NCI-H1694 treated with DMSO at 0.1 percent for 48 hours (cell line): ENCODE measurements around the gene CERS3.
A peak's percentile ranks its signal among the peaks of the same experiment; 100 is the strongest.

Experiments
- DNase-seq: peaks from one replicate; lab custom pipeline; 2025; lab: John Stamatoyannopoulos, UW

CERS3 gene

DNA sequence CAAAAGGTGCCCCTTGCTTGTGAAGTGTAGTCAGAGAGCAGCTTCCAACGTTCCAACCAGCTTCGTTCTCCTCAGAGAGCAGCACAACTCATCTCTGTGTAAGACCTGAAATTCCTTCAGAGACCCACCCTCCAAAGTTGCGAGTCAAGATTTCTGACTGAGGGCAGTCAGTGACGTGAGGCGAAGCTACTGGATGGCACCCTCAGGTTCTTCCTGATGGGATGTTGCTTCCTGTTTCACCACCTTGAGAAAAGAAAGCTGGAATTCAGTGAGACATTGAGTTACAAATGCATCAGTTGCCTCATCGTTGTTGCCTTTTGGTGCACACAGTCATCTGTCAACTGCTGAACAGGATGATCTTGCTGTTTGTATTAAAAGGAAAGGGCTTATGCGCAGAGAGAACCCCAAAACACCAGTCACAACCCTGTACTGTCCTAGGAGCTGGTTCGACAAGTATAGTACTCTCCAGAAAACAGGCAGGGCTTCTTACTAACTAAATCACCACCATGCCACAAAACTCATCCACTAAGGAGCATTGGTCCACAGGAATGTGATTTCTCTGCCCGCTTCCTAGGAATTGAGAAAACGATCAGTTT is at the start of gene CERS3:
CERS3 (minus strand) TSS at position 118 of the 596 bp plus-strand sequence. CDS start 27,101 bp downstream, outside the sequence.
- DNase-seq, result no peak

DNA sequence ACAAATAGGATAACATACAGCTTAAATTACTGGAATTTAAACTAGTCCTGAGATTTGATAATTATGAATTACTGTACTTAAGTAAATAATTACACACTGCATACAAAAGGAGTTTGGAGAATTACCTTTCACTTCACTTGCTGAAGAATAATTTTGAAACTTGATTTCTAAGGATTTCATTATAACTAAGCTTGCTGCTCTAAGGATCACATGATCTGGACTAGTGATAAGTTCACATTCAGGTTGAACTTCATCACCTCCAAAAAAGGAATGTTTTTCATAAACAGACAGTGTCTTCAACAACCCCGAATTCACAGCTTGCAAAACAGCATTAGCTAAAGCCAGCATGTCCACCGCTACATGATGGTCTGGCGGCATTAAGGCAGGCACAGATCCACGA is 44.8 kb upstream of the CERS3 start:
- no peak for DNase-seq

DNA sequence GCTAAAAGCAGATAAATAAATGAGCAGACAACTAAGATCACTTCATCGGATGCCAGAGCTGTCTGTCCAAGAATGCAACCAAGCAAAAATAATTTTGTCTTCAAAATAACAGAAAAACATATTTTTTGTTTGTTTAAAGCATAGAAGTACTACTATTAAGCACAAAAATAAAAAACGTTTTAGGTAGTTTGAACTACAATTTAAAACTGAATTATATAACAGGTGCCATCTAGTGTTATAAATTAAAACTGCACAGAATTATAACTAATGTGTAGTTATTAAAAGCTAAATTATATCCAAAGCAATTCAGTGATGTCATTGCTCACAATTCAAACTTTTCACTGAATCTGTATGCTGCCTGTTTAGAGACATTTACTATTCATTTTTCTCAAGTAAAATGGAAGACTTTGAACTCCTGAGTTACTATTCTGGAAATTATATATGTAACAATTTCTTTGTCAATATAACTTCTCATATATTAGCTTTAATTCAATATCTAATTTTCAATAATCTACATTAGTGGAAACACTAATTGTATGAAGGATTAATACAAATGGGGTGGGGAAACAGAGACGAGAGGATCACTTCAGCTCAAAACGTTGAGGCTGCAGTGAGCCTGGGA is 43.7 kb upstream of the CERS3 start:
- peak; percentile 20 for DNase-seq

DNA sequence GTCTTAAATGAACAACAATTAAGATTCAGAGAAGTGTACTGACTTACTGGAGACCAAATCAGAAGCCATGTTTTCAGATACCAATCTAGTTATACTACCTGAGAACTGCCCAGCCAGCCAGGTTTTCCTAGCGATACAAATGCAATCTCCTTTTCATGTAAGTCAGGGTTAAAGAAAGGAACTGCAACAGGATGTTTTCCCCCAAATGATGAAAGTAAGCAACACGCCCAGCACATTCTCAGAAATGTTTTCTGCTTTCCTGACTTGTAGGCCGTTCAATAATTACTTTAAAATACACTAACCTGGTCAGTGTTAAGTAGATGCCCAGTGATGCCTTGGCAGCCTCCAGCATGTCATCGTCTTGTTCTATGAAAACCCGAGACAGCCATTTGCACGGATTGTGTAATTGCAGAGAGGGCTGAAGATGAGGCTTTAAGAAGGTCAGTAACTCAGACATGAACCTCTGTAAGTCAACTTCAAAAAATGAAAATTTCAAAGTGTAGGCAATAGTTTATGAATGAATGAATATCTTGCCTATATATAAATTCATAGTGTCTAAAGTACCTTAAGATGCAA is 42.9 kb upstream of the CERS3 start:
- DNase-seq, result no peak

DNA sequence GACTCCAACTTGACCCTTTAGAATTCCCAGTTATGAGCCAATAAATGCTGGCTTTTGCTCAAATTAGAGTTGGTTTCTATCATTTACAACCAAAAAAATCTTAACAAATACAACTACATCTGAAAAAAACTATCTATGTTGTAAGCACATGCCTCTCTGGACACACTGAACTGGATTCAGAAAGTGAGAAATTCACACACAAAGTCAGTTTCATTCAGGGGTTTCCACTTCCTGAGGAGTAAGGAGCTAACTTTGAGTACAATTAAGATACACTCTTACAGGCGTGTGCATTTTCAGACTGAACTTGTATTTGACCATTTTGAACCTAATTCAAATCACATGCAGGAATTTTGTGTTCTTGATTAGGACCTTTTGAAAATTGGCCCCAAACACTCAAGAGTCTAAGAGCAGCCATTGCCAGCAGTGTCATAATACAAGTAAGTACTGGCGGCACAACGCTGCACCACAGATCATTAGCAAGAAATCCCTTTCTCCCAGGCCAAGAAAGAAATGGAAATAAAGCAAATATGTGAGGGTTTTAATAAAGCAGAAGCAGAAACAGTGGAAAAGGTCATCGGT is 42.1 kb upstream of the CERS3 start:
- no peak for DNase-seq

DNA sequence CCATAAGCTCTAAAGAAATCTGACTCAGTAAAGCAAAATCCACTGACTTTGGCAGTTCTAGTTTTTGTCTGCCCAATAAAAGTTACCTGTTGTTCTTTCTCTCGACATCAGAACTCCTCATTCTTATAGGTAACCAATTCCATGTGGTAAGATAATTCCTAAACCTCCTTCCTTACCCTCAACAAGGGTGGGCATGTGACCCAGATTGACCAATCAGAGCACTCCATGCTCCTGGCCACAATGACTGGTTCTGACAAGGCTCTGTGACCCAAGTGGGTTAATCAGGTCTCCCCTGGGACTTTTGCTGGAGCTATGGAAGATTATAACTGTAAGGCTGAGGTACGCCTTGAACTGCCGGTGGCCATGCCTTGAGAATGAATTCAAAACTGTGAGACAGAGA is 41.5 kb upstream of the CERS3 start:
- no peak for DNase-seq

DNA sequence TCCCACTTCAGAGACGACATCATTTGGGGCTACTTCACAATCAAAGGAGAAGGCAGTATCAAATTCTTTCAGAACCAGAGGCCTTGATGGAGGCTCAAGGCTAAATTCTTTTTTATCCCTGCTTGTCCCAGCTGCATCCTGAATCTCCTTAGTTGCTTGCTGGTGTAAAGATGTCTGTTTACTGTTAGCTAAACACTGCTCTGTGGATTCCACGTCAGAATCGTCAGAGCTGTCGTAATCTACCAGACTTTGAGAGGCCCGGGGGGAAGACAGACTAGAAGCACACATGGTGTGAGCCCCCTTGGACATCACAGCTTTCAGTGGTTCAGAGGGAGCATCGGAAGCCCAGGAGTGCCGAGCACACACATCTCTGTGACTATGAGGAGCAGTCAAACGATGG is 40.6 kb upstream of the CERS3 start:
- DNase-seq, result no peak

DNA sequence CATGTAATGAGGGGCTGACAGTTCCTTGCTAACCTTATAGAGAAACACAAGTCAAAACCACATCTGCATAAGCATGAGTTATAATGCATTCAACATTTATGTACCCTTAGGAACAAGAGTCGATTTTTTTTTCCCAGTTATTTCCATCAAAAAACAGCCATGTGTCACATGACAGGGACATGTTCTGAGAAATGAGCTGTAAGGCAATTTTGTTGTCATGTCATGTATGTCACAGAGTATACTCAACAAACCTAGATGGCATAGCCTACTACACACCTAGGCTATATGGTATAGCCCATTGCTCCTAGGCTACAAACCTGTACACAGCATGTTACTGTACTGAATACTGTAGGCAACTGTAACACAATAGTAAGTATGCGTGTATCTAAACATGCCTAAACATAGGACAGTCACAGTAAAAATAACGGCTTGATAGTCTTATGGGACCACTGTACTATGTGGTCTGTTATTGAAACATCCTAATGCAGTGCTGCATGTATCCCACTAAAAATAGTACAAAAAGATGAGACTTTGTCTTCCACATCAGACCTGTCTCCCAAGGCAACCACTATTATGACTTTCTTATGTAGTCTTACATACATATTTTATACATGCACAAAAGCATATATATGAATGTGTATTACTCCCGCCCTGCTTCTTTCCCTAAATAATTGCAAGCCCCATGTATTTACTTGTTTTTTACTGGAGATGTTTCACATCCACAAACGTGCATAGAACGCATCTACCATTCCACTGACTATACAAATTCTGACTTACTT is 38.3 kb upstream of the CERS3 start:
- DNase-seq, result no peak

DNA sequence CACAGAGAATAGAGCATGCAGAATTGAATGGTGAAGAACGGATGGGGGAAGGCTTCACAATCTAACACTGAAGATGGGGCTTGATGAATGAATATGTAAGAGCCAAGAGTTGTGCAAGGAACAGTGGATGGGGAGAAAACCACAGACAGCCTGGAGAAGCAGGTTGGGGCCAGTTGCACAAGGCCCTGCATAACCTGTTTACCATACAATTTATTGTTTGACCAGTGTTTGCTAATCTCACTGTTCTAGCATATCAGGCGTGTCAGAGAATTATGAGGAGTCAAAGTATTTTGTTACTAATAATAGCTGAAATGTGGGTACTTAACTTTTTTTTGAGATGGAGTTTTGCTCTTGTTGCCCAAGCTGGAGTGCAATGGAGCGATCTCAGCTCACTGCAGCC is 36.8 kb upstream of the CERS3 start:
- DNase-seq, result no peak

DNA sequence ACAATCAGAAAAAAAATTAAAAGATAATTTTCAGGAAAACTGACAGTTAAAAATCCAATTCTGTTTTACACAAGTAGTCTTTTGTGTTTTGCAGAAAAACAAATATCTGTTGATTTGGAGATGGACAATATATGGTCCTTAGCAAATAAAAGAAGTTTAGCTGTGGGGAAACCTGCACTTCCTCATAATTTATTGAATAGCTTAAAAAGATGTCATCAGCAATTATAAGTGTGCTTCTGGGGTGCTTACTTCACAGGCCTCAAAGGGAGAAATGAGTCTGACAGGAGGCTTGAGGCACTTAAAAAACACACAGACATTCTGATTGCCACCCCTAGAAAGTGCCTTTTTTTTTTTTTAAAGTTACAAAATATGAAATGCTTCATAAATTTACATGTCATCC is 31.6 kb upstream of the CERS3 start:
- no peak for DNase-seq

DNA sequence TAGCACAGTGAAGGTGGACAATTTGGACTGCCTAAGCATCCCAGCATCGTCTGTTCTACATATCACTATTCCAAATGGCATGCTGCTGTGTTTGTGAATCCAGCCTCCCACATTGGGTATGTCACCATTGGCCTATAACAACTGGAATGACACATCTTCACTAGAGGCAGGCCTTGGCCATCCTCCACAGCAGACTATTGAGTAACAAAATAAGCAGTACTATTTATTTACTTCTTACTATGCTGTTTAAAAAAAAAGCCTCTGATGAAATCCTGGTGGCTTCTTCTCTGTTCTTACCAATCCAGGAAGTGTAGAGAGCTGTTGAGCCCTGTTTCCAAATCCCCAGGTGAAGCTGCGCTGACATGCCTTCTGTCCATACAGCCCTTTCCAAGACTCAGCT is 30.6 kb upstream of the CERS3 start:
- DNase-seq, result no peak

DNA sequence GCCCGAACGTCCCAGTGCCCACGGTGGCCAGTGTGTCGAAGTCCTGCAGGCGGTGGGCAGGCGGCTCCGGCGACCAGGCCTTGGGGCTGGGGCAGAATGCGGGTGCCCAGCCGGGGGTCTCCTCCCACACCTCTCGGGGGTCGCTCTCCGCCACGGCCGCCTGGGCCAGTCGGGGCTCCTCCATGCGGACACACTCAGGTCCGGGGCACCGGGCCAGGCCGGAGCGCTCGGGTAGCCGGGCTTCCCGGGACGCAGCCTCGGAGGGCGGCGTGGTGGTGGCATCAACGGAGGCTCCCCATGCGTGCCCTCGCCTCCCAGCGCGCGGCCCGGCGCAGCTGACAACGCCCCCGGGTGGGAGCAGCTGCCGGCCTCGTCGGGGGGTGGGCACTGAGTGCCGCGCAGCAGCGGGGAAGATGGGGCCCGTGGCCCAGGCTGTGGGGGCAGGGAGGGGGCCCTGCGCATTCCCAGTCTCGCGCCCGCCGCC is 30.1 kb upstream of the CERS3 start:
- DNase-seq, result no peak

DNA sequence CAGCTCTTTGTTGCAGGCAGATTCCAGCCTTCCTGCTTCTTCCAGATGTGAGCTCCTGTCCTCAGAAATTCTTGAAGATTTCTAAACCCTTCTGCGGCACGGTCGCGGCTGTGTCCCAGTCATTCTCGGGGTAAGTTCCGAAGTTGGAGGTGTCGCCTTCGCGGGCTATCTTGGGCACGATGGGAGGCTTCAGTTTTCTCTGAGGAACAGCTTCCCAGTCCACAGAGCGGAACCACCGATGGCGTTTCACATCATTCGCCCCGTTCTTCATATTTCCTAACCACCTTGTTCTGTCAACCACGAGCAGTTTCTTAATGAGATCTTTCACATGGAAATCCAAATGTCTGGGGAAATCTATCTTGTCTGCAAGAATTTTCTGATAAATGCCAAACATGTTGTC is 24.7 kb upstream of the CERS3 start:
- DNase-seq, result no peak

DNA sequence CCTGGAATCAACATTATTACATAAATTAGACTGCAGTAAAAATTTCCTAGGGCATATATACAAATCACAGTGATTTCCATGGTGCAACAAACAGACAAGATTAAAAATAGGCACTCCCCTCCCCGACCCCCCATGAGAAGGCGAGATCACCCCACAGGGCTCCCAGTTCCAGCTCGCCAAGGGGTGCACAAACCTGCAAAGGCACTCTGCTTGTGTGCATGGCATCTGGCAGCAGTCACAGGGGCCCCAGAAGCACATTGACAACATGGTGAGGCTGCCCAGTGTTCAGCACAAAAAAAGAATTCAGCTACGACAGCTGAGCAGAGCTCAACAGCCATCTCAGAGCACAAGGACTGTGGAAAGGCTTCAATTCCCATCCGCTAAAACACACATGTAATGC is 19.2 kb upstream of the CERS3 start:
- no peak for DNase-seq

DNA sequence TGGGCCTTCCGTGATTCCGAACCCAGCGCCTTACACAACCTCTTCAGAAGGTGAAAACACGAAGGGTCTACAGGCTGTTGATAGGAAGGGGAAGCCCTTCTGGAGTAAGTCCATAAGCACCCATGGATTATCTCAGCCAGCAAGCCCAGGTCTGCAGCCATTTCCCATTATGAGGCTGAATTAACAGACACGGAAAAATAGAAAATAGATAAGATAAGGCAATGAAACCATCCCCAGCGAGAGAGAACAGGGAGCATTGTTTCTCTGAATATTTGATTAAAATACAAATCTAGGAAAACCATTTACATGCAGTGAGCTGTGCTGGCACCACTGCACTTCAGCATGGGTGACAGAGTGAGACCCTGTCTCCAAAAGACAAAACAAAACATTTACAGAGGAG is 16.2 kb upstream of the CERS3 start:
- DNase-seq, result no peak

DNA sequence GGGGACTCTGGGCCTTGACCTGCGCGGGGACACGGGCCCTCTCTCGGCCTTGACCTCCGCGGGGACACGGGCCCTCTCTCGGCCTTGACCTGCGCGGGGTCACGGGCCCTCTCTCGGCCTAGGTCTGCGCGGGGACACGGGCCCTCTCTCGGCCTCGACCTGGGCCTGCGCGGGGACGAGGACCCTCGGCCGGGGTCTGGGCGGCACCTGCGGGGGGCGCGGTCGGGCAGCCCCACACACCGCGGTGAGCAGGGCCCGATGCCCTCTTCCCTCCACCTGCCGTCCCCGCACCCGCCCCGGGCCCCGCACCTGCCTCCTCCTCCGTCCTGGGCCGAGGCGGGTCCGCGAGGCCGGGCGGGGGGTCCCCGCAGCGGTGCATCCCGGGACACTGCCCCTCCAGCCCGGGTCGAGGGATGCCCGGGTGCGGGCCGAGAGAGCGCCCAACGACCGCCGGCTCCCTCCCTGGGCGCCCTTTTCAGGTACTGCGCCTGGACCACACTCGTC is 15.6 kb upstream of the CERS3 start:
- DNase-seq, result no peak

DNA sequence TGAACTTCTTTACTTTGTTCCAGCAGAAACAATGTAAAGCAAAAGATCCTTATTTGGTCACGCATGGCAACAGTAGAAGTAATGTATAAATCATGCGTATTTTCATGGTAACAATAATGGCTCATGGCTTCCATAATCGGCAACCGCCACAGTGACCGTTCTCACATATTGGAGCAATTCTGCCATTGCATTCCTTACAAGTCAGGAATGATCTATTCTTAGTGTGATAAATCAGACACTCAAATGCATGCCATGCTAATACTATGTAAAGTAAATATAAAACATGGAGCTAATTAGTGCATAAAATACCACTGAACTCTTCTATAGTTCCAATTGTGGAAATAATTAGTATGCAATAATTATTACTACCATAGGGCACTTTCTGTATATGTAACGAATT is 13.5 kb upstream of the CERS3 start:
- no peak for DNase-seq

DNA sequence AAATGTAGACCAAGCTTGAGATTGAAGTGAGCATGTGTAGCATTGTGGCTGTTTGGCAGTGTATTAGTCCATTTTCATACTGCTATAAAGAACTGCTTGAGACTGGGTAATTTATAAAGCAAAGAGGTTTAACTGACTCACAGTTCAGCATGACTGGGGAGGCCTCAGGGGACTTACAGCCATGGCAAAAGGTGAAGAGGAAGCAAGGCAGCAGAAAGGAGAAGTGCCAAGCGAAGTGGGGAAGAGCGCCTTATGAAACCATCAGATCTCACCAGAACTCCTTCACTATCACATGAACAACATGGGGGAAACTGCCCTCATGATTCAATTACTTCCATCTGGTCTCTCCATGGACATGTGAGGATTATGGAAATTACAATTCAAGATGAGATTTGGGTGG is 8.6 kb upstream of the CERS3 start:
- no peak for DNase-seq

DNA sequence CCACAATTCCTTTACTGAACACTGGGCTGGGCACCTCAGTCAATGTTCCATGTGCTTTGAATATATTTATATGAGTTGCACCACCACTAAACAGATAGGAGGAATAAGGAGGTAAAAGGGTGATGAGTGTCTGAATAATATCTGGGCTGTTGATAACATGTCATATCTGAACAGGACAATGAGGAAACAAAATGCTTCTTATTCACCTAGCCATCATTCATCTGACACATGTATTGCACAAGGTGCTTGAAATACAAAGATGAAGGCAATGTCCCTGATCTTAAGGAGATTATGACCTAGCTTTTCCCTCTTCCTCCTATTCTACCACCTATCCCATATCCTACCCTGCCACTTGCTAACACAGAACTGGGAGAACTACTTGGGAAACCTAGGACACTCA is 8.0 kb upstream of the CERS3 start:
- DNase-seq, result no peak

DNA sequence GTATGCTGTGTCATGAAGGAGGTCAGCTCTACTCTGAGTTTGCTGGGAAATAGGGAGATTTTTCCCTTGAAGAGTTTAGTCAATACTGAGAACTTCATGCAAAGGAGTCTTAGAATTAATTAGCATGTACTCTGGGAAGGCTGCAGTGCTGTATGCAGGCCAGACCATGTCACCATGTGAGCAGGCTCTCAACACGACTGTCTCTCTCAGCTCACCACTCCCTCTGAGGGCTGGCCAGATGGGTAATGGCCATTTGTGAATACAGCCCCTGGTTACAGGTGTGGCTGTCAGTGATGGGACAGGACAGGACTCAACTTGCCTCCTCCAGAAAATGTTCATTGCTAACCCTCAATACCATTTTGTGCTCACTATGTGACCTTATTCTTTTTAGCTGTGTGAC is 5.1 kb upstream of the CERS3 start:
- DNase-seq, result no peak

DNA sequence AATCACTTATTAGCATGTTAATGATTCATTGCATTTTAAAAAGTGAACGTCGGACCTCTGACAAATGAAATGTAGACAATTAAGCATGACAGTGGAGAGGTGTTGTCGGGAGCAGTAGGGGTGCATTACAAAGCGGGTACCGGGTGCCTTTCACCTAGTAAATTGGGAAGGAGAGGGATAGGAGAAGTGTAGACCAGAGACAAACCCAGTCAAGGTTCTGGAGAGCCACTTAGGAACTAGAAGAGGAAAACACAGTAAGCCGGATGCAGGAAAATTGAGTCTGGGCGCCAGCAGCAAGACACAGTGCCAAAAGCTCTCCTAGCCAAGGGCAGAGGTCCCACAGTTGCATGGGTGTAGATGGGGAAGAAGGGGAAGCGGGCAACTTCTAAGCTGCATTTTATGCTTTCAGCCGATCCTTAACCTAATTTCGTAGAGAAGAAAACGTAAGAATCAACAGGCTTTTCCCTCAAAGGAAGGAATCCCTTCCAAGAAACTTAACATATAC is 3.1 kb upstream of the CERS3 start:
- DNase-seq, result no peak

DNA sequence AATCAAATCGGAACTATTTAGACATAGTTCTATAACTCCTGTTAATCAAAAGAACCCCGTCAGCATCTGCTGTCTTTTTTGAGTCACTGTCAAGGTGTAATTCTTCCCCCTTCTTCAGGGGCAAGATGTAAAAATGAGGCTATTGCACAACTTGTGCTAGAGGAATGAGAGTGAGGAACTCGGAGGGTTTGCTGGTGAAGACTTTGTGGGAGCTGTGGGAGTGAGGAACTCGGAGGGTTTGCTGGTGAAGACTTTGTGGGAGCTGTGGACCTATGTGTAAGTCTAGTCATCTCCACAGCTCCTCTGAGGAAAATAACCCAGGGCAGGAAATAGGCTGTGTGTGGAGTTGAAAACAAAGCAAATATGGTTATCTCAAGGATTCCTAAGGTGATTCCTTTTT is 2.5 kb upstream of the CERS3 start:
- no peak for DNase-seq
